ENCODE results near the gene STX8. TPM values are rescaled to one million over a fixed set of nuclear protein-coding genes. Genes with fewer than 3 reads are reported as not detected.
"Not testable (repeated sequence)": the region's sequence is repeated elsewhere in the genome, so short reads cannot be mapped to it uniquely, and the experiment has no call there.

STX8 gene
- total RNA-seq, 4 donors from 2014 or later = 38.8 to 102 (median 68.5) TPM

GRCh38 chr17:9339958-9340357 lies 235.7 kb downstream of the STX8 start:
- DNase-seq = no peak
- Histone ChIP-seq H3K4me1 (no peaks in the 10 kb centered on the region), H3K4me3 (no peak overlapping the region), H3K9me3 (peaks cover 0 to 2% (median under 1%) of the 10 kb centered on the region in 4 donors), H3K27ac (no peak overlapping the region), H3K27me3 (no peaks in the 10 kb centered on the region), H3K36me3 (no peaks in the 10 kb centered on the region)
- TF ChIP-seq POLR2A (IDR thresholded peaks at IDR 0.05) = no peak
- TF ChIP-seq CTCF (IDR thresholded peaks at IDR 0.05) = no peak

GRCh38 chr17:9339482-9339881 lies 236.1 kb downstream of the STX8 start:
- H3K36me3 ChIP-seq, H3K27ac ChIP-seq: not testable (repeated sequence)

GRCh38 chr17:9336817-9337216 lies 238.8 kb downstream of the STX8 start:
- DNase-seq = no peak
- H3K4me3 ChIP-seq = no peak overlapping the region

More at GRCh38 chr17:9339482-9339881, 236.1 kb downstream of the STX8 start:
- not testable (repeated sequence) for H3K4me1 ChIP-seq, H3K4me3 ChIP-seq, DNase-seq, H3K9me3 ChIP-seq, H3K27me3 ChIP-seq

GRCh38 chr17:9334536-9335446 lies 240.8 kb downstream of the STX8 start:
- peaks cover 0 to 11% (median 3%) of the 10 kb centered on the region in 4 donors for H3K9me3 ChIP-seq
- TF ChIP-seq POLR2A (IDR thresholded peaks at IDR 0.05) = no peak
- TF ChIP-seq CTCF (IDR thresholded peaks at IDR 0.05) = no peak

More at GRCh38 chr17:9336817-9337216, 238.8 kb downstream of the STX8 start:
- Histone ChIP-seq H3K4me1 (no peaks in the 10 kb centered on the region), H3K36me3 (no peaks in the 10 kb centered on the region), H3K27ac (no peak overlapping the region), H3K27me3 (no peaks in the 10 kb centered on the region), H3K9me3 (peaks cover 0 to 11% (median 3%) of the 10 kb centered on the region in 4 donors)
- TF ChIP-seq POLR2A (IDR thresholded peaks at IDR 0.05) (no peak), CTCF (IDR thresholded peaks at IDR 0.05) (no peak)

GRCh38 chr17:9332132-9332494 lies 243.5 kb downstream of the STX8 start:
- no peaks in the 10 kb centered on the region for H3K36me3 ChIP-seq
- H3K4me1 ChIP-seq = no peaks in the 10 kb centered on the region
- no peak overlapping the region for H3K4me3 ChIP-seq
- DNase-seq = no peak
- no peaks in the 10 kb centered on the region for H3K27me3 ChIP-seq
- H3K9me3 ChIP-seq = peaks cover 0 to 11% (median 3%) of the 10 kb centered on the region in 4 donors
- TF ChIP-seq CTCF (IDR thresholded peaks at IDR 0.05) = no peak
- no peak for TF ChIP-seq POLR2A (IDR thresholded peaks at IDR 0.05)
- H3K27ac ChIP-seq = no peak overlapping the region

More at GRCh38 chr17:9334536-9335446, 240.8 kb downstream of the STX8 start:
- Histone ChIP-seq H3K4me3 (no peak overlapping the region), H3K27ac (no peak overlapping the region), H3K27me3 (no peaks in the 10 kb centered on the region), H3K4me1 (no peaks in the 10 kb centered on the region), H3K36me3 (no peaks in the 10 kb centered on the region)
- DNase-seq = no peak

Measured in Peyer's patch (tissue), 4 donors.